Measurements from ENCODE around the gene NFS1.
"Not testable (repeated sequence)": the region's sequence is repeated elsewhere in the genome, so short reads cannot be mapped to it uniquely, and the experiment has no call there.

NFS1 gene

GRCh38 chr20:35690265-35690664 lies 8.9 kb downstream of the NFS1 start:
- H3K4me2 ChIP-seq (ENCODE audit: low read depth, low read length, poor library complexity, severe bottlenecking): no peak overlapping the region
- no peaks in the 10 kb centered on the region for H4K20me1 ChIP-seq (ENCODE audit: low read depth, low read length)
- no peak overlapping the region for H3K4me3 ChIP-seq (ENCODE audit: insufficient read depth, low read length, poor library complexity, severe bottlenecking)
- no peak overlapping the region for H2AFZ ChIP-seq (ENCODE audit: low read depth, low read length, severe bottlenecking)
- no peaks in the 10 kb centered on the region for H3K9me2 ChIP-seq (replicated peaks; ENCODE audit: insufficient read depth, low read length)
- H3F3A ChIP-seq (ENCODE audit: insufficient read depth): no peaks in the 10 kb centered on the region
- no peaks in the 10 kb centered on the region for H3K9me3 ChIP-seq (ENCODE audit: insufficient read depth, low read length)
- TF ChIP-seq CTCF (IDR thresholded peaks at IDR 0.05; ENCODE audit: insufficient read depth, low read length, poor library complexity, severe bottlenecking): no peak
- no peaks in the 10 kb centered on the region for H3K27me3 ChIP-seq (ENCODE audit: low read length)
- H3K36me3 ChIP-seq (ENCODE audit: low read length): no peaks in the 10 kb centered on the region
- H3K79me2 ChIP-seq (ENCODE audit: insufficient read depth, low read length): no peaks in the 10 kb centered on the region
- no peak overlapping the region for H3K27ac ChIP-seq (ENCODE audit: low read depth, low read length)
- no peak overlapping the region for H3K9ac ChIP-seq (ENCODE audit: low read length)

GRCh38 chr20:35686872-35687271 lies 12.3 kb downstream of the NFS1 start:
- H3K36me3 ChIP-seq (ENCODE audit: low read length); H3K27me3 ChIP-seq (ENCODE audit: low read length); H3F3A ChIP-seq (ENCODE audit: insufficient read depth); H3K4me3 ChIP-seq (ENCODE audit: insufficient read depth, low read length, poor library complexity, severe bottlenecking); H3K9me3 ChIP-seq (ENCODE audit: insufficient read depth, low read length); H3K27ac ChIP-seq (ENCODE audit: low read depth, low read length); H3K4me2 ChIP-seq (ENCODE audit: low read depth, low read length, poor library complexity, severe bottlenecking); H3K9me2 ChIP-seq (replicated peaks; ENCODE audit: insufficient read depth, low read length); H2AFZ ChIP-seq (ENCODE audit: low read depth, low read length, severe bottlenecking); H3K9ac ChIP-seq (ENCODE audit: low read length); H3K79me2 ChIP-seq (ENCODE audit: insufficient read depth, low read length); H4K20me1 ChIP-seq (ENCODE audit: low read depth, low read length): not testable (repeated sequence)

- not testable (repeated sequence) for H3K9me3 ChIP-seq (ENCODE audit: insufficient read depth, low read length); H3K4me2 ChIP-seq (ENCODE audit: low read depth, low read length, poor library complexity, severe bottlenecking); H3K9me2 ChIP-seq (replicated peaks; ENCODE audit: insufficient read depth, low read length); H3K9ac ChIP-seq (ENCODE audit: low read length); H3F3A ChIP-seq (ENCODE audit: insufficient read depth); H4K20me1 ChIP-seq (ENCODE audit: low read depth, low read length); H3K79me2 ChIP-seq (ENCODE audit: insufficient read depth, low read length); H3K4me3 ChIP-seq (ENCODE audit: insufficient read depth, low read length, poor library complexity, severe bottlenecking); H3K27ac ChIP-seq (ENCODE audit: low read depth, low read length); H3K27me3 ChIP-seq (ENCODE audit: low read length); H3K36me3 ChIP-seq (ENCODE audit: low read length); H2AFZ ChIP-seq (ENCODE audit: low read depth, low read length, severe bottlenecking)
Observed at GRCh38 chr20:35685368-35685767, 13.8 kb downstream of the NFS1 start.

GRCh38 chr20:35681960-35682359 lies 17.2 kb downstream of the NFS1 start:
- Histone ChIP-seq H3K36me3 (ENCODE audit: low read length) (no peaks in the 10 kb centered on the region), H3K4me3 (ENCODE audit: insufficient read depth, low read length, poor library complexity, severe bottlenecking) (no peak overlapping the region), H3K79me2 (ENCODE audit: insufficient read depth, low read length) (no peaks in the 10 kb centered on the region), H4K20me1 (ENCODE audit: low read depth, low read length) (no peaks in the 10 kb centered on the region), H2AFZ (ENCODE audit: low read depth, low read length, severe bottlenecking) (no peak overlapping the region), H3K9me2 (replicated peaks; ENCODE audit: insufficient read depth, low read length) (no peaks in the 10 kb centered on the region), H3F3A (ENCODE audit: insufficient read depth) (no peaks in the 10 kb centered on the region), H3K27me3 (ENCODE audit: low read length) (no peaks in the 10 kb centered on the region), H3K9ac (ENCODE audit: low read length) (no peak overlapping the region), H3K9me3 (ENCODE audit: insufficient read depth, low read length) (no peaks in the 10 kb centered on the region), H3K27ac (ENCODE audit: low read depth, low read length) (no peak overlapping the region), H3K4me2 (ENCODE audit: low read depth, low read length, poor library complexity, severe bottlenecking) (no peak overlapping the region)
- TF ChIP-seq CTCF (IDR thresholded peaks at IDR 0.05; ENCODE audit: insufficient read depth, low read length, poor library complexity, severe bottlenecking): no peak
- no peak for TF ChIP-seq EZH2phosphoT487 (conservative IDR thresholded peaks at IDR 0.05; ENCODE audit: low read length)
